HG02973 (cell line): ENCODE data around the gene FAM83C.

ENCODE experiments used
- ATAC-seq: cut with Tn5 transposase; IDR thresholded peaks from one replicate; pipeline ENCODE4 v1.9.1; 2021; ENCODE audit warnings: moderate library complexity; ENCODE audit not compliant: unreplicated experiment

Gene FAM83C

GRCh38 chr20:35291654-35292503, at the start of gene FAM83C:
Gene FAM83C, minus strand, starts transcription at chr20:35292425. Its CDS starts 121 bp downstream, at chr20:35292304.
- no peak for ATAC-seq

- ATAC-seq = no peak
Observed at GRCh38 chr20:35341366-35342028, 49.3 kb upstream of the FAM83C start.

GRCh38 chr20:35340436-35340835, 48.2 kb upstream of the FAM83C start:
- no peak for ATAC-seq

DNA sequence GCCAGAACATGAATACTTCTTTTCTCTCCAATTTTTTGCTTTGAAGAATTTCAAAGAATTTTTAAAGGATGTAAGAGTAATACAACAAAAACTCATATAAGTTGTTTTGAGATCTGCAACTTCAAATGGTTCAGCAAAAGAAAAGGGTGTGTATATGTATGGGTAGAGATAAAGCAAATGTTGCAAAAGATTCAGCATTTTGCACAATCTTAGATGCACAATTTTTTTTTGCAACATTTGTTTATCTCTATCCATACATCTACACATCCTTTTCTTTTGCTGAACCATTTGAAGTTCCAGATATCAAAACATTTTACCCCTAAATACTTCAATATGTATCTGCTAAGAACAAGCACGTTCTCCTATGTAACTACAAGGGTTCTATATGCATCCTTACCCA, 47.4 kb upstream of the FAM83C start:
- no peak for ATAC-seq

DNA sequence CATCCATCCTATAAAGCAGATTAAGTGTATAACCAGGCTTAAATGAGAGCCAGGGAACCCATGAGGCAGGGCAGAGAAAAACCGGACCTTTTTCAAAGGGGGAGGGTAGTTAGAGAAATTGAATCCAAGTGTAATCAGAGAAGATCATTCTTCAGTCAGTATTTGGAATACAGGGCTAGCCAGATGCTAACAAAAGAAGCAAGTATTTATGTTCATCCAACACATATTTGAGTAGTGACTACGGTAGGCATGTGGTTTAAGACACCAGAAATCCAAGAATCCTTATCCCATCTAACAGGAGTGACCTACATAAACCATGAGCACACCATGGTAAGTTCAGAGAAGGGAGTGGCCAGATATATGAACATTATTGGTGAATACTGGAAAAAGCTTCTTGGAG, 46.8 kb upstream of the FAM83C start:
- no peak for ATAC-seq

DNA sequence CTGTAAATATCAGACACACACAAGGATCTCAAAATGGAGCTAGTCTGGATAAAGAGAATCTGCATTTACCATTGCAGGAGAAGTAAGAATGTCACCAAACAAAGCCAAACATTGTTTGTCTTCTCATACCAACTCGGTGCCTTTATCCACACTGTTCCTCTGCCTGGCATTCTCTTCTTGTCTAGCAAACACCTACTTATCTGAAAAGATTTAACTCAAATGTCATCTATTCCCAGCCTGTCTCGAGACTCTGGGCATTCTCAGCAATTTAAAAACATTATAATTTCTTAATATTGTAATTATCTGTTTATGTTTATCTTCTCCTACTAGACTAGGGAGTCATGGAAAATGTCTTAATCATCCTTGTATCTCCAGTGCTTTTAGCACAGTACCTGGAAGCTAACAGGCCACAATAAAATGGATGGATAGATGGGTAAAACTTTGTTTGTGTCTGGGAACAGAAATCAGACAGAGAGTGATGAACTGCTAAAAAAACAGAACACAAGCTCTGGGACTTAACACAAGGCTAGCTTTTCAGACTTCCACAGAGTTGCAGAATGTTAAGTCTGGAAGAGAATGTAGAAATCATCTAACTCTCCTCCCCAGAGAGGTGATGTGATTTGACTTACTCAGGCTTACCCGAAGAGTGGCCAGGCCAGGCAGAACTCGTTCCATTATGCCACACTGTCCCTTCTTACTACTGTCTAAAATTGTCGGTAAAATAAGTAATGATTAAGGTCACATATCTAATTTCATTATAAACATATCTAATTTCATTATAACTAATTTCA, 42.3 kb upstream of the FAM83C start:
- ATAC-seq = no peak

DNA sequence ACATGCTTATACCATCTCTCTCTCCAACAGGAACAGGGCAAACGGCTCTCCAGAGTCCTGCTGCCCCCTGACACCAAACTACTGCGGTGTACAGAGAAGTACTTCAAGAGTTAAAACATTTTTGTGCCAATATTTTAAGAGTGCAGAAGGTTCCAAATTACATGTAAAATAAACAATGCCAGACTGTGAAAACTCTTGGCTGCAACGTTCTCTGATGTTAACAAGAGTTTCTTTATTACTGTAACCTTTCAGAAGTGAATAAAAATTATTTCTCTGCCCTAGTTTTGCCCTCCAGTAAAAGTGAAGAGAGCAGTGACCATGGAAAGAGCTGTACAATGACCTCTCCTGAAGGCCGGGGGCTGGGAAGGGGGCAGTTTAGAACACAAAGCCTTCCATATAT, 41.4 kb upstream of the FAM83C start:
- no peak for ATAC-seq

- ATAC-seq = no peak
Observed at GRCh38 chr20:35332540-35333200, 40.4 kb upstream of the FAM83C start.

DNA sequence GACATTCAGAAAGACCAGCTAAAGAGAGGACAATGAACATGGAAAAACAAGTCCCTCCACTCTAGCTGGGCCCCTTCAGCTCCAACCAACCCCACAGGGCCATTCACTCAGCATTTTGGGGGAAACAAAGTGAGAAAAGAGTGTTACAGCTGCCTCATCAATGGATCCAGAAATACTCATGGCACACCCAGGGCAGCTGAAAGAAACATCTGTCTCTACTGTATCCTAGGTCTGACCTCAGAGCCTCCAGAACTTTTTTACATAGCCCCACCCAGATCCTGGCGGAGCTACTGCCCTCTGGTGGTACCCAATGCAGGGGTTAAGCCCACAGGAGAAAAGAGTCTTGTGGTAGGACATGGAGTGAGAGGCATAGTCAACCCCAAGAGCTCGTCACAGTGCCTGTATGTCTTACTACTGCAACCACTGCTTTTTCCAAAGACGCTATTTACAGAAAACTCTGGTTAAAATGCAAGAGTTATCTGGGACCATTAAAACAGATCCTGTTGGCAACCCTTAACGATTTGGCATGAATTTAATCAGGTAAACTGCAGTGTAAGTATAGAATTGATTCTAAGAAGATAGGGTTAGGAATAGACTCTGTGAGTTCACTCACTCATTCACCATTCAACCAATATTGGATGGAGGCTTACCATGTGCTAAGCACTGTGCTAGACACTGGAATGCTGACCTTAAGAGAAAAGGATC, 37.4 kb upstream of the FAM83C start:
- ATAC-seq = no peak

DNA sequence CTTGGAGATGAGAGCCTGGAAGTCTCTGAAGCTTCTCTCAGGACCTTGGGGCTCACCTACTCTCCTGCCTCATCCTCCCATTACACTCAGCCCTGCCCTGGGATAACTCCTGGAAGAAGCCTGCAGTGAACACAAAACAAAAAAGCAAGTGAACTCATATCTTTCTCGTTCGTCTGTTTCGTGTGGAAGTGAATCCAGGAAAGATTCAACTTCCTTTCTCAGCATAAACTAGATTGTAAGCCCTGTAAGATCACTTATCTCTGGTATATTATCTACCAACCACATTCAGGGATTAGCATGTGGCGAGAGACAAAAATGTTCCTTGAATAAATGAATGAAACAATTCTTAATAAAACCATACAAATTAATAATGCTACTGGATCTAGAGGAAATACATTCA, 36.5 kb upstream of the FAM83C start:
- no peak for ATAC-seq

- no peak for ATAC-seq
Observed at GRCh38 chr20:35328095-35328685, 36.0 kb upstream of the FAM83C start.

DNA sequence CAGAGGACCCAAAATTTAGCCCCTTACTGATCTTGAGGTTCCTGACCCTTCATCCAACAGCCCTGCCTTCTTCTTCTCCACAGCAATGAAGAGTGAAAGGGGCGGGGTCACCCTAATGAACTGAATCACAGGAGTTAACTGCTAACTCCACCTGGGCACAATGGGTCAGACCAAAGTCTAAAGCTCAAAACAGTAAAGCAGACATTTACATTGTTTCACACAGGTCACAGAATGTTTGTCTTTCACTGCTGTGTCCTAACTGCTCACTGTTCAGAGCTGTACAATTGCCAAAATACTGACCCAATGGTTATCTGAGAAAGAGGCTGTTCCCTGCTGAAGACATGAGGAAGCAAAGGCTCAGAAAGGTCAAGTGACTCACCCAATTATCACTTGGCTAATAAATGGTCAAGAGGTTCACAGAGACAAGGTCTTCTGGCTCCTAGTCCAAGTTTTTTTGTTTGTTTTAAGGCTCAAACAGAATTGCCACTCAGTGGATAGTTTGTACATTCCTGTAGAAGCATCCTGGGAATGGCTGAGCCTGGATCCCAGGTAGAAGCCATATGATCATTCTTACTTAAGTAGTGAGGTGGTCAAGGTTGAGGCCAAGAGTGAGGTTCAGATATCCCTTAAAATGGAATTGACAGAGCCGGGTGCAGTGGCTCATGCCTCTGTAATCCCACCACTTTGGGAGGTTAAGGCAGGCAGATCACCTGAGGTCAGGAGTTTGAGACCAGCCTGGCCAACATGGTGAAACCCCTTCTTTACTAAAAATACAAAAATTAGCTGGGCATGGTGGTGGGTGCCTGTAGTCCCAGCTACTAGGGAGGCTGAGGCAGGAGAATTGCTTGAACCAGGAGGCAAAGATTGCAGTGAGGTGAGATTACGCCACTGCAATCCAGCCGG, 35.1 kb upstream of the FAM83C start:
- no peak for ATAC-seq

- ATAC-seq = no peak
Observed at GRCh38 chr20:35326740-35327073, 34.5 kb upstream of the FAM83C start.

DNA sequence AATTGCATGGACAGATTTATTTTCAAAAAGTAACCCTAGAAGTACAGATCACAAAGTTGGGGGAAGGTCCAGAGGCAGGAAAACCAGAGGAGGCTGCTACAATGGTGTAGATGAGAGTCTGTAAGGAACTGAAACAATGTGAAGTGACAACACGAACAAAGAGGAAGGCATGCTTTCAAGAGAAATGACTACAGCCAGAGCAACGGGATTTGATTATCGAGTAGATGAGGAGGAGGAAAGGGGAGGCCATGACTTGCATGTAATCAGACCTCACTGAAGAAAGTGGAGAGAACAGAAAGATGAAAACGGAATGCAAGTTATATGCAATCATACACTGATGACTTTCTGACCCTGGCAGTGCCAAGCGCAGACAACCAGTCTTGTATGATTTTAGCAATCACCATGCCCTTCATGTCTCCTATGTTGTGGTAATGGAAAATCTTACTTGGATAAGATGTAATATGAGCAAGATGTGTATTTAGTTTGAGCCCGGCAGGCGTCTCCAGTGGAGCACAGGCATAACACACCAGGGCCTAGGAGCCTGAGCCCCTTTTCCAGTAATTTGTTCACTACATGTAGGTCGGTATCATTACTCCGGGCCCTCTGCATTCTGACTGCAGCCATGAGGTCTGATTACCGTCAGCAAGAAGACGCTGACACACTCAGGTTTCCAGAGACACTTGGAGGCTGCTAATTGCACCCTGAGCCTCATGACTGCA, 34.0 kb upstream of the FAM83C start:
- no peak for ATAC-seq

DNA sequence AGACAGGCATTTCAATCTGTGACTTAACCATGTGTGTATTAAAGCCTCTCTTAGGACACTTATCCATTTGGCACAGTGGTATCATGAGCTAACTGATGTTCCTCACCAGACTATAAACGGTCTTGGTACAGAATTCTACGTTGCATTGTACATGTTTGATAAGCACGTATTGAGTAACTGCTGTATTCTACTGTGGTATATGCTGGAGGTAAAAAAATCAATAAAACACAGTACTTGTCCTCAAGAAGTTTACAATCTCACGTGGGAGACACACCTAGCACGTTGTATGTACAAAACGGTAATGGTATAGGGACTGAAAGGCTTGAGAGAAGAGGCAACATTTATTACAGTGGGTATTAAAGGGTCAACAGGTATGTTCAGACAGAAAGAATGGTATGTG, 33.2 kb upstream of the FAM83C start:
- no peak for ATAC-seq

- no peak for ATAC-seq
Observed at GRCh38 chr20:35320396-35321126, 28.3 kb upstream of the FAM83C start.

DNA sequence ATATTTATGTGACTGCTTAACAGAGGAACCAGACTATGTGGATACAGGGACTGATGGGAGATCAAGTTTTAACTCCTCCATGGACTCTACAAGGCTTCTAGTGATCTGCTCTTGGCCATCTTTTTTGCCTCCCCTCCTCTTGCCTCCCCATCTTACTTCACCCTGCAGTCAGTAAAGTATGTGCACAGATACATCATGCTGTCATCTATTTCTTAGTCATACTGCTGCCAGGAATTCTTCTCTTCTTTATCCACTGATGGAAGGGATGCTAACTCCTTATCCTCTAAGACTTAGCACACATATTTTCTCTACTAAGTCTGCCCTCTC, 27.6 kb upstream of the FAM83C start:
- no peak for ATAC-seq
